ENCODE results near the gene TOP3A.

TOP3A gene

DNA sequence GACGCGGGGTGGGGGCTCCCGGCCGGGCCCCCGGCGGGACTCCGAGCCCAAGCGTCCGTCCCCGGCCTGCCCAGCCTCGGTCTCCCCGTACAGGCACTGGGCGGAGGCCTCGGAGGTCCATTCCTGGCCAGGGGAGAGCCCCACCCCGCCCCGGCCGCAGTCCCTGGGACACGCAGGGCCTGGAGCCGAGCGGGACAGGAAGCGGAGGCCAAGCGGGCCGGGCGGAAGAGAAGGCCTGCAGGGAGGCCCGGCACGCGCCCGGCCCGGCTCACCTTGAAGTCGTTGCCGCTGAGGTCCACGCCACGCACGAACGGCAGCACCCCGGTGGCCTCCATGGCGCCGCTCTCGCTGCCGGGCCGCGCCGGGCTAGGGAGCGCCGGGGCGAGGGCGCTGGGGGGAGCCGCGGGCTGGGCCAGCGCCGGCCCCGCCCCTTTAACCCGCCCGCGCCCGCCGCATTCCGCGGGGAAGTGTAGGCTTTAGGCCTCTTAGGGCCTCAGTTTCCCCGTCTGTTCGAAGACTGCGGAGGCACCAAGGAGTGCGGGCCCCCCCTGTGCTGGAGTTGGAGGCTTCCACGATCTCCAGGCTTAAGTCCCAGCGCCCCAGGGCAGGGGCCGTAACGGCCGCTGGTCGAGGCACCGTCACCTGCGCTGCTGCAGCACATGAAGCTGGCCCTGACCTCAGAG, 56.3 kb downstream of the TOP3A start, which contains the start of gene FLII:
TSS of gene FLII (minus strand) at position 383 of the 683 bp plus-strand sequence. CDS start at position 335, 48 bp downstream.
- DNase-seq (ENCODE audit: insufficient read length, low spot score) (no peak), FAIRE-seq (no peak)
- peak; percentile 95 for TF ChIP-seq POLR2A (IDR thresholded peaks at IDR 0.05; ENCODE audit: low read depth, low read length)

- FAIRE-seq (no peak), DNase-seq (ENCODE audit: insufficient read length, low spot score) (peak; percentile 100)
- TF ChIP-seq POLR2A (IDR thresholded peaks at IDR 0.05; ENCODE audit: low read depth, low read length): peak; percentile 19; the same call in 1 of the 2 replicates
Measured at GRCh38 chr17:18257982-18258355, 56.8 kb downstream of the TOP3A start.

- DNase-seq (ENCODE audit: insufficient read length, low spot score): peak; percentile 88
- TF ChIP-seq POLR2A (IDR thresholded peaks at IDR 0.05; ENCODE audit: low read depth, low read length): no peak
- no peak for FAIRE-seq
Measured at GRCh38 chr17:18257268-18257981, 57.4 kb downstream of the TOP3A start.

- DNase-seq (ENCODE audit: insufficient read length, low spot score): no peak
- no peak for FAIRE-seq
- no peak for TF ChIP-seq POLR2A (IDR thresholded peaks at IDR 0.05; ENCODE audit: low read depth, low read length)
Measured at GRCh38 chr17:18256776-18257175, 58.0 kb downstream of the TOP3A start.

DNA sequence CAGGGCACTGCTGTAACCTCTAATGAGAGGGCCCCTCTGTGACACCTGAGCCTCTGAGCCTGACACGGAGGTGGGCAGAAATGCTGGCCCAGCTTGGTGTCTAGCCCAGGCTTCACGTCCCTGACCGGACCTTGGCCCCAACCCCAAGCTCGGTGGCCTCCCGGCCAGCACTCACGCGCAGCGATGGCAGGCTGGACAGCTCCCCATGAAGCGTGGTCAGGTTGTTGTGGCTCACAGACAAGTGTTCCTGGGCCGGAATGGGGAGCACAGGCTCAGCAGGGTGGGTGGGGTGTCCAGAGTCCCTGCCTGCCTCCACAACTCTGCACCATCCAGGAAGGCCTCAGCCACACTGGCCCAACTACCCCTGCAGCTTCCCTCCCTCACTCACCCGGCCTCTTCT, 58.4 kb downstream of the TOP3A start:
- DNase-seq (ENCODE audit: insufficient read length, low spot score): no peak
- no peak for TF ChIP-seq POLR2A (IDR thresholded peaks at IDR 0.05; ENCODE audit: low read depth, low read length)
- FAIRE-seq: no peak

- no peak for TF ChIP-seq POLR2A (IDR thresholded peaks at IDR 0.05; ENCODE audit: low read depth, low read length)
- DNase-seq (ENCODE audit: insufficient read length, low spot score): no peak
- FAIRE-seq: no peak
Measured at GRCh38 chr17:18254888-18255649, 59.7 kb downstream of the TOP3A start.

DNA sequence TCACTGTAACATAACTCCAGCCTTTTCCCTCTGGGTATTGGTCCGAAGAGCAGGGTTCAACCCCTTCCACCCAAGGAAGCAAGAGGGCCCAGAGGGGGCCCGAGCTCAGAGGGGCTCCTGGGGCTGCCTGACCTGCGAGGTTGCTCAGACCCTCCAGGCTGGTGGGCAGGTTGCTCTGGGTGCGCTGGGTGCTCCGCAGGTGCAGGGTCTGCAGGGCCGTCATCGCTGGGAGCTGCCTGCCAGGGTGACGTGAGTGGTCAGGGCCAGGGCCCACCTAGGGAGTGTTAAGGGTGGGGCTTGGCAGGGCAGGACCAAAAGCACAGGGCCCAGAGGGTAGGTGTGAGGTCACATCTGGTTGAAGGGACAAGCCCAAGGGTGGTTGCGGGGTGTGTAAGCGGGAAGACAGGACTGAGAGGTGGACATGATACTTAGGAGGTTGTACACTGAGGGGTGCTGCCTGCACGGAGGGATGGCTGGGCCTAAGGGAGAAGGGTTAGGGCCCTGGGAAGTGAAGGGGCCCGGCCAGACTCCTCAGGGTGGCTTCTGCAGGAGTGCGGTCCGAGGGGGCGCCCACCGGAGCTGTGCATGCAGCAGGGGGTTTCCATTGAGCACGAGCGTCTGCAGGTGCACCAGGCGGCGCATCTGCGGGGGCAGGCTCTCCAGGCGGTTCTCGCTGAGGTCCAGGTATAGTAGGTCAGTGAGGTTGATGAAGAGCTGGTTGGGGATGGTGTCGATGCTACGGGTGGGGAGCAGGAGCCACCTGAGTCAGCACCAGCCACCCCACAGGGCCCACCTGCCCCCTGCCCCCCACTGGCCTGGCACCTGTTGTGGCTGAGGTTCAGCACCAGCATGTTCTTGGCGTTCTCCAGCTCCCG, 60.6 kb downstream of the TOP3A start:
- DNase-seq (ENCODE audit: insufficient read length, low spot score): no peak
- no peak for FAIRE-seq
- no peak for TF ChIP-seq POLR2A (IDR thresholded peaks at IDR 0.05; ENCODE audit: low read depth, low read length)

GRCh38 chr17:18253187-18253884, 61.5 kb downstream of the TOP3A start:
- DNase-seq (ENCODE audit: insufficient read length, low spot score) (no peak), FAIRE-seq (no peak)
- no peak for TF ChIP-seq POLR2A (IDR thresholded peaks at IDR 0.05; ENCODE audit: low read depth, low read length)

- no peak for FAIRE-seq
- no peak for TF ChIP-seq POLR2A (IDR thresholded peaks at IDR 0.05; ENCODE audit: low read depth, low read length)
- no peak for DNase-seq (ENCODE audit: insufficient read length, low spot score)
Measured at GRCh38 chr17:18252160-18252559, 62.6 kb downstream of the TOP3A start.

DNA sequence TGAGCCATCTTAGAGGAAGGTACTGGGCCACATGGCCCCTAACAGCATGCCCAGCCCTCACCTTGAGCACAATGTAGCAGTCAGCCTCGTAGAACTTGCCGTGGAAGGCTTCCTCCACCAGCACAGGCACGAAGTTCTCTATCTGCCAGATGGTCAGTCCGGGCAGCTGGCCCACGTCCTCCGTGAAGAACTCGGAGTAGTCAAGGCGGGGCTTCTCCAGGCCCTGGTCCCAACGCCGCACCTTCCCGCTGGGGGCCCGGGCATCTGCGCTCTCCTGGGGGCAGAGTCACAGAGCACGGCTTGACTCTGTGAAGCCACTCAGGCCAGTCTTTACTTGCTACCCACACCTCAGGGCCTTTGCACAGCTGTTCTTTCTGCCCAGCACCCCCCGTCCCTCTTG, 63.6 kb downstream of the TOP3A start:
- TF ChIP-seq POLR2A (IDR thresholded peaks at IDR 0.05; ENCODE audit: low read depth, low read length): no peak
- no peak for FAIRE-seq

DNA sequence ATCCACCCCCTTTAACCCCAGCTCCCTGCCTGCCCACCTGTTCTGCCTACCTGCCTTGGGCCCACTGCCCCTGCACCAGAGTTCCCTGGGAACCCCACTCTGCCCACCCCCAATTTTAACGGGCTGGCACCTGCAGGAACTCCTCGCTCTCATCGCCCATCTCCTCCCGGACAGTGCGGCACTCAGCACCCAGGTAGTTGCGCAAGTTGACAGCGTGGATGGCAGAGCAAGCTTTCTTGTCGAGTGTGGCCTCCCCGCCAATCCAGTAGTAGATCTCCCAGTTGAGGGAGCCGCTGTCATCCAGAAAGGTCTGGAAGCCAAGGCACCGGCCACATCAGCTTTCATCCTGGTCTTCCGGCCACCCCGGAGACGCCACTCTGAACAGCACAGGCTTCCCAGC, 64.1 kb downstream of the TOP3A start:
- TF ChIP-seq POLR2A (IDR thresholded peaks at IDR 0.05; ENCODE audit: low read depth, low read length): no peak
- no peak for FAIRE-seq
- no peak for DNase-seq (ENCODE audit: insufficient read length, low spot score)

More for the DNA sequence above, 63.6 kb downstream of the TOP3A start:
- DNase-seq (ENCODE audit: insufficient read length, low spot score): no peak

- DNase-seq (ENCODE audit: insufficient read length, low spot score): no peak
- no peak for FAIRE-seq
Measured at GRCh38 chr17:18250259-18250658, 64.5 kb downstream of the TOP3A start.

GRCh38 chr17:18248811-18249210, 66.0 kb downstream of the TOP3A start:
- FAIRE-seq (no peak), DNase-seq (ENCODE audit: insufficient read length, low spot score) (no peak)
- no peak for TF ChIP-seq POLR2A (IDR thresholded peaks at IDR 0.05; ENCODE audit: low read depth, low read length)

More at GRCh38 chr17:18250259-18250658, 64.5 kb downstream of the TOP3A start:
- no peak for TF ChIP-seq POLR2A (IDR thresholded peaks at IDR 0.05; ENCODE audit: low read depth, low read length)
